Measurements from ENCODE around the gene BCORL1. TPM values are rescaled to one million over a fixed set of nuclear protein-coding genes. Genes with fewer than 3 reads are reported as not detected.

BCORL1 gene
- total RNA-seq, 4 donors from 2014 or later: 1.7 to 4.0 (median 2.7) TPM

GRCh38 chrX:130085551-130086446, 103.4 kb downstream of the BCORL1 start:
- peaks cover 4 to 69% (median 5%) of the 10 kb centered on the region in 3 donors for H3K4me1 ChIP-seq
- H3K4me3 ChIP-seq: peak overlapping the region in 2 of 4 donors; percentile 9 to 19
- DNase-seq: no peak
- no peaks in the 10 kb centered on the region for H3K36me3 ChIP-seq
- TF ChIP-seq POLR2A (IDR thresholded peaks at IDR 0.05): no peak
- TF ChIP-seq CTCF (IDR thresholded peaks at IDR 0.05): no peak
- WGBS, 2 donors: 56 to 72% methylated on average over 4 to 11 of the region's 11 CpGs
- no peaks in the 10 kb centered on the region for H3K9me3 ChIP-seq
- intact Hi-C loops (cut with DNase I): no loop called here
- no peaks in the 10 kb centered on the region for H3K27me3 ChIP-seq
- H3K27ac ChIP-seq: peak overlapping the region; percentile 14 to 77 (median 59)

- H3K4me1 ChIP-seq: peaks cover 3 to 61% (median 4%) of the 10 kb centered on the region in 3 donors
- H3K9me3 ChIP-seq: no peaks in the 10 kb centered on the region
- WGBS, 2 donors: 59 to 66% methylated on average over 6 to 10 of the region's 13 CpGs
- peak; percentile 10 for DNase-seq
- H3K36me3 ChIP-seq: no peaks in the 10 kb centered on the region
- H3K27ac ChIP-seq: peak overlapping the region; percentile 14 to 77 (median 59)
- peak overlapping the region in 2 of 4 donors; percentile 9 to 19 for H3K4me3 ChIP-seq
- no peak for TF ChIP-seq CTCF (IDR thresholded peaks at IDR 0.05)
- TF ChIP-seq POLR2A (IDR thresholded peaks at IDR 0.05): no peak
- intact Hi-C loops (cut with DNase I): no loop called here
- H3K27me3 ChIP-seq: no peaks in the 10 kb centered on the region
These were observed 104.2 kb downstream of the BCORL1 start for GRCh38 chrX:130086447-130087206.

GRCh38 chrX:130090364-130090763, 107.9 kb downstream of the BCORL1 start:
- Histone ChIP-seq H3K9me3 (no peaks in the 10 kb centered on the region), H3K36me3 (no peaks in the 10 kb centered on the region), H3K27ac (no peak overlapping the region), H3K4me1 (peaks cover 0 to 43% (median 4%) of the 10 kb centered on the region in 3 donors), H3K4me3 (no peak overlapping the region), H3K27me3 (no peaks in the 10 kb centered on the region)
- TF ChIP-seq POLR2A (IDR thresholded peaks at IDR 0.05): no peak
- no peak for TF ChIP-seq CTCF (IDR thresholded peaks at IDR 0.05)
- intact Hi-C loops (cut with DNase I): no loop called here
- DNase-seq: no peak
- WGBS, 2 donors: 80 to 81% methylated on average over 3 of the region's 3 CpGs

GRCh38 chrX:130091980-130092522, 109.6 kb downstream of the BCORL1 start:
- Histone ChIP-seq H3K27me3 (no peaks in the 10 kb centered on the region), H3K27ac (peak overlapping the region in 2 of 4 donors; percentile 48 to 50), H3K4me3 (peak overlapping the region in 1 of 4 donors; percentile 13), H3K36me3 (no peaks in the 10 kb centered on the region), H3K9me3 (no peaks in the 10 kb centered on the region), H3K4me1 (peaks cover 0 to 28% (median 0%) of the 10 kb centered on the region in 3 donors)
- peak; percentile 50 for DNase-seq
- 27% methylated on average over 2 of the region's 10 CpGs; no CpG with 5 or more reads in 1 of the 2 donors for WGBS, 2 donors
- TF ChIP-seq POLR2A (IDR thresholded peaks at IDR 0.05) (no peak), CTCF (IDR thresholded peaks at IDR 0.05) (no peak)
- intact Hi-C loops (cut with DNase I): no loop called here

All from esophagus squamous epithelium (tissue), 5 donors.